ENCODE results near the gene CRTAC1.
A peak's percentile ranks its signal among the peaks of the same experiment; 100 is the strongest.

Gene CRTAC1, protein sequence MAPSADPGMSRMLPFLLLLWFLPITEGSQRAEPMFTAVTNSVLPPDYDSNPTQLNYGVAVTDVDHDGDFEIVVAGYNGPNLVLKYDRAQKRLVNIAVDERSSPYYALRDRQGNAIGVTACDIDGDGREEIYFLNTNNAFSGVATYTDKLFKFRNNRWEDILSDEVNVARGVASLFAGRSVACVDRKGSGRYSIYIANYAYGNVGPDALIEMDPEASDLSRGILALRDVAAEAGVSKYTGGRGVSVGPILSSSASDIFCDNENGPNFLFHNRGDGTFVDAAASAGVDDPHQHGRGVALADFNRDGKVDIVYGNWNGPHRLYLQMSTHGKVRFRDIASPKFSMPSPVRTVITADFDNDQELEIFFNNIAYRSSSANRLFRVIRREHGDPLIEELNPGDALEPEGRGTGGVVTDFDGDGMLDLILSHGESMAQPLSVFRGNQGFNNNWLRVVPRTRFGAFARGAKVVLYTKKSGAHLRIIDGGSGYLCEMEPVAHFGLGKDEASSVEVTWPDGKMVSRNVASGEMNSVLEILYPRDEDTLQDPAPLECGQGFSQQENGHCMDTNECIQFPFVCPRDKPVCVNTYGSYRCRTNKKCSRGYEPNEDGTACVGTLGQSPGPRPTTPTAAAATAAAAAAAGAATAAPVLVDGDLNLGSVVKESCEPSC

DNA sequence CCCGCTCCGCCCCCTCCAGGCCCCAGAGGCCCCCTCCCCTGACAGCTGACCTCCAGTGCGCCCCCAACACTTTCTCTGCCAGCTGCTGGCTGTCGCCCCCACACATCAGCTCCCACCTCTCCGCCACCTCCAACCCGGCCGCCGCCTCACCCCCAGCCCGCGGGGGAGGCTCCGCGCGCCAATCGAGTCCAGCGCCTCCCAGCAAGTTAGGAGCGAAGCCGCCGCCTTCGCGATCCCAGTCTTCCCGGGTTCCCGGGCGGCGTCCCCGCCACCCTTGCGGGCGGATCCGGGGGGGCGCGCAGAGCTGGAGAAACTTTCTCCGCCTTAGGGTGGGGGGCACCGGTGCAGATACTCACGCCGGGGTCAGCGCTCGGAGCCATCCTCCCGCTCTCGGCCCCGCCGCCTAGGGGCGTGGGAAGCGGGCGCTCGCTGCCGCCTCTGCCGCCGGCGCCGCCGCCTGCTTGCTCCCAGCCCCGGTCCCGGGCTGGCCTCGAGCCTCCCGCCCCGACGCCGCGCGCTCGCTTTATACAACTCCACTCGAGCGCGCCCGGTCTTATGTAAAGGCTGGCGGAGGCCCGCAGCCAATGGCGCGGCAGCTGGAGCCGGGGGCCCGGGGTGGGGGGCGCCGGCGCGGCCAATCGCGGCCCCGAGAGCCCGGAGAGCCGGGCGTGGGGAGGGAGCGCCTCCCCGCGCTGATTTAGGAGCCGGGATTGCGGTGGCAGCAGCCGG is at the start of gene CRTAC1:
CRTAC1 (minus strand) TSS at position 529 of the 729 bp plus-strand sequence; CDS start at position 380, 149 bp downstream.
- H3K9me3 ChIP-seq (ENCODE audit: control insufficient read depth, insufficient read depth, low read length), result no peaks in the 10 kb centered on the region
- H3K36me3 ChIP-seq (ENCODE audit: insufficient read depth, low read length), result no peaks in the 10 kb centered on the region
- no peaks in the 10 kb centered on the region for H3K4me1 ChIP-seq (ENCODE audit: insufficient read depth, low read length)
- peak within 1 kb of the TSS; percentile 63 for H3K9ac ChIP-seq (ENCODE audit: low read depth, low read length)

DNA sequence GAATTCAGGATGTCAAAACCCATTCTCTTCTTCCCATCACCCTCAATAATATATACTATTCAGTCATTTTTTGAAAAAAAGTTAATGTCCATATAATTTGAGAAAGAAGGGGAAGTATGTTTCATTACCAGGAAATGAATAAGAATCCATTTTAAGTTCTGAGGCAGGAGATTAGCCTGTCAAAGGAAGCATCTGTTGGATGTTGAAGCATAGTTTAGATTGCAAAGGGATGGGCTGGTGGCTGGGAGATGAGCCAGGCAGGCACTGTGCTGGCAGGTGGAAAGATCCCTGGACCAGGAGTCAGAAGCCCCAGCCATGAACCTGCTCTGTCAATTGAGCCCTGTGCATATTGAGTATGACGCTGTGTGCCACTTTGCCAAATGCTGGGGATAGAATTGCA is 48.4 kb upstream of the CRTAC1 start:
- no peaks in the 10 kb centered on the region for H3K9me3 ChIP-seq (ENCODE audit: control insufficient read depth, insufficient read depth, low read length)
- H3K36me3 ChIP-seq (ENCODE audit: insufficient read depth, low read length), result no peaks in the 10 kb centered on the region; the same call in 1 of the 2 replicates
- H3K9ac ChIP-seq (ENCODE audit: low read depth, low read length), result no peak overlapping the region
- H3K4me1 ChIP-seq (ENCODE audit: insufficient read depth, low read length), result no peaks in the 10 kb centered on the region

DNA sequence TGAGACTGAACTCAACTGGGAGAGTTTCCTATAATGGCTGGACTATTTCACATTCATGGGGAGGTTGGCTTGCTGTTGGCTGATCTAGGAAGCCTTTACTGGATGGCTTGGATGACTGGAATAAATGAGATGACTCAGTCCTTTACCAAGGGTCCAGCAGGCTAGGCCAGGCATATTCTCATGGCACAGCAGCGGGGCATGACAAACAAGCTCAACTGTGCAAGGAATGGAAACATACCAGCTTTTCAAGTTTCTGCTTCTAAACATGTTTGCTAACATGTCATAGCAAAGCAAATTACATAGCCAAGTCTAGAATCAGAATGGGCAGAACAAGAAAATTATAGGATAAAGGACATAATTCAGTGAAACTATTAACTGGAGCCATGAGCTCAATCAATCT is 46.8 kb upstream of the CRTAC1 start:
- no peaks in the 10 kb centered on the region for H3K9me3 ChIP-seq (ENCODE audit: control insufficient read depth, insufficient read depth, low read length)
- no peak overlapping the region for H3K9ac ChIP-seq (ENCODE audit: low read depth, low read length)
- H3K4me1 ChIP-seq (ENCODE audit: insufficient read depth, low read length), result no peaks in the 10 kb centered on the region
- no peaks in the 10 kb centered on the region; the same call in 1 of the 2 replicates for H3K36me3 ChIP-seq (ENCODE audit: insufficient read depth, low read length)

DNA sequence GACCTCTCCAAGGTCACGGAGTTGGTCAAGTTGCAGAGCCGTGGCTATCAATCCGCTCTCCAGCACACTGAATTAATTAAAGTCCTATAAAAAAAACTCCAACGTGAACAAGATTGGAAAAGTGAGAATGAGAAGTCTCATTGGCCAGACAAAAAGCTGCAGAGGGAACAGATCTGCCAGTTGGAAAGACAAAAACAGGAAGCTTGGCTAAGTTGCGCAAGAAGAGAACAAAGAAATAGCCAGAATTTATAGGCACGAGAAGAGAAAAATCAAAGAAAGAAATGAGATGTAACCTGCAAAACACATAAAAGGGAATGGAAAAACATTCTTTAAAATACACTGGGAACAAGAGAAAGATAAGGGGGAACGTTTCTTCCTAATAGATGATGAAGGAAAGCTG is 45.7 kb upstream of the CRTAC1 start:
- H3K4me1 ChIP-seq (ENCODE audit: insufficient read depth, low read length), result no peaks in the 10 kb centered on the region
- H3K9ac ChIP-seq (ENCODE audit: low read depth, low read length), result no peak overlapping the region
- H3K9me3 ChIP-seq (ENCODE audit: control insufficient read depth, insufficient read depth, low read length), result no peaks in the 10 kb centered on the region
- H3K36me3 ChIP-seq (ENCODE audit: insufficient read depth, low read length), result no peaks in the 10 kb centered on the region; the same call in 1 of the 2 replicates

DNA sequence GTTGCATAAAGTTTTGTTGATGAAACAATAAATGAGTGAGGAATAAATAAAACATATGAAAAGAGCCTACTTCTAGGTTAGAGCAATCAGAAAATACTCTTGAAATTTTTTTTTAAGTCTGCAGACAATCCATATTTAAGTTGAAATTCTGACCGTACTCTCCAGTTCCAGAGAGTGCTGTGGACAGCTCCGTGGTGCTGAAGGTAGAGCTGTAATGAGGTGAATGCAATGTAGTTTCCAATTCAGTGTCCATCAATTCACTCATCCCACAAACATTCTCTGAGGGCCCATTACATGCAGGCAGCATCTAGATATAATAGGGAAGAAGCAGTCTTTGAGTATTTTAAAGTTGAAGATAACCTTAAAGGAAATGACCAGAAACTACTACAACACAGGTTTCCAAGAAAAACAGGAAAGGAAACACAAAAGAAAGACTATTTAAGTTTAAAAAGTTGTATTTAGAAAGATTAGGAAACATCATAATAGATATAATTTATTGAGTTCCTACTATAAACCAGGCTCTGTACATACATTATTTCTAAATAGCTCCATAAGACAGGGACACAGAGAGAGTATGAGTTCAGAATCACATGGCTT is 44.0 kb upstream of the CRTAC1 start:
- no peak overlapping the region for H3K9ac ChIP-seq (ENCODE audit: low read depth, low read length)
- no peaks in the 10 kb centered on the region; the same call in 1 of the 2 replicates for H3K36me3 ChIP-seq (ENCODE audit: insufficient read depth, low read length)
- H3K4me1 ChIP-seq (ENCODE audit: insufficient read depth, low read length), result no peaks in the 10 kb centered on the region
- no peaks in the 10 kb centered on the region for H3K9me3 ChIP-seq (ENCODE audit: control insufficient read depth, insufficient read depth, low read length)

DNA sequence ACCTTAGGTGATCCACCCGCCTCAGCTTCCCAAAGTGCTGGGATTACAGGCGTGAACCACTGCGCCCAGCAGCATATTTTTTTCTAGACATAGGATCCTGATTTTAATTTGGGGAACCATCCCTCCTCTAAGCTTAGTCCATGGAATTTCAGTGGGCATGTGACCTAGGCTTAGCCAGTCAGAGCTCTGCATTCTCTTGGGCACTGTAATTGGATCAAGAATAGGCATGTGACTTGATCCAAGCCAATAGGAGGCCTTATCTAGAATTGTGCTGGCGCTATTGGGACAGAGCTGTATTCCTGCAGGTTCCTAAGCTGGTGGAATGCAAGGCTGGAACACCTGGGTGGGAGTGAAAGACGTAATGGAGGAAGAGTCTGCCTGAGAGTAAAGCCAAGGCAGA is 36.7 kb upstream of the CRTAC1 start:
- Histone ChIP-seq H3K9ac (ENCODE audit: low read depth, low read length) (no peak overlapping the region), H3K36me3 (ENCODE audit: insufficient read depth, low read length) (no peaks in the 10 kb centered on the region), H3K4me1 (ENCODE audit: insufficient read depth, low read length) (no peaks in the 10 kb centered on the region), H3K9me3 (ENCODE audit: control insufficient read depth, insufficient read depth, low read length) (no peaks in the 10 kb centered on the region)

DNA sequence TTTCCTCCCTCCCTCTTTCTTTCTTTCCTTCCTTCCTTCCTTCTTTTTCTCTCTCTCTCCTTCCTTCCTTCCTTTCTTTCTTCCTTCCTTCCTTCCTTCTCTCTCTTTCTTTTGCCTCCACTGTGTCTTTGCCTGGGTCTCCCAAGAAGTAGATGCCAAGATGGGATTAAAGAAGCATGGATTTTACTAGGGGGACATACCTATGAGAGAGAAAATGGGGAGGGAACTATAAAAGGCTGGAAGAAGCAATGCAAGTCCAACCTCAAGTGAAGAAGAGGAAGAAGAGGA is 33.3 kb upstream of the CRTAC1 start:
- Histone ChIP-seq H3K36me3 (ENCODE audit: insufficient read depth, low read length) (no peaks in the 10 kb centered on the region), H3K9me3 (ENCODE audit: control insufficient read depth, insufficient read depth, low read length) (no peaks in the 10 kb centered on the region), H3K4me1 (ENCODE audit: insufficient read depth, low read length) (no peaks in the 10 kb centered on the region), H3K9ac (ENCODE audit: low read depth, low read length) (no peak overlapping the region)

DNA sequence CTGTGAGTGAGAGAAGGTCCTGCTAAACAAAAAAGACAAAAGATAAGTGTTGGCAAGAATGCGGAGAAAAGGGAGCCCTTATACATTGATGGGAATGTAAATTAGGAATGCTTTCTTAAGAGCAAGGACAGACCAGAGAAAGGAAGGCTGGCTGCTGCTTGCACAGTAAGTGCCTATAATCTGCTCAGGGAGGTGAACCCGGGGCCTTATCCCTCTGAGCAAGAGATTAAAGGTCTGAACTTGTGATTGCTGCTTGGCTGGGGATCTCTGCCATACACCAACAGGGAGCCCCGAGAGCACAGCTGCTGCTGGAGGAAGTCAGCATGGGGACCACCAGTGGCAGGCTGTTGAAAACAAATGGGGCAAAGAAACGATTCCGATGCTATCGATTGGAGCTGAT is 32.0 kb upstream of the CRTAC1 start:
- no peaks in the 10 kb centered on the region for H3K4me1 ChIP-seq (ENCODE audit: insufficient read depth, low read length)
- H3K9me3 ChIP-seq (ENCODE audit: control insufficient read depth, insufficient read depth, low read length), result no peaks in the 10 kb centered on the region
- no peaks in the 10 kb centered on the region for H3K36me3 ChIP-seq (ENCODE audit: insufficient read depth, low read length)
- no peak overlapping the region for H3K9ac ChIP-seq (ENCODE audit: low read depth, low read length)

DNA sequence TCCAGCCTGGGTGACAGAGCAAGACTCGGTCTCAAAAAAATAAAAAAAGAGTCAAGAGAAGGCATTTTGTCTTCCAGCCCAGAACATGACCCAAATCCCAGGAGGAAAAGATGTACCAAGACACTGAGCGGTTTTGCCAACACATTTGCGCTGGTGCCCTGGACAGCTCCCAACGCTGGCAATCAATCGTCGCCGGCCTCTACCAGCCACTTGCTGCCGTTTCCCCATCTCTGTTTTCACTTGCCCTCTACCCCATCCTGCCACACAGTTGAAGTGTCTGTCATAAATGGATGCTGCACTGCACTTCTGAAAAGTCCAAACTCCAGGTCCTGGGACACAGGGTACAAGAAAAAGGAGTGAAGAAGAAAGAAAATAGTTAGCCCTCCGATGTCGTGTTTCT is 29.7 kb upstream of the CRTAC1 start:
- H3K4me1 ChIP-seq (ENCODE audit: insufficient read depth, low read length), result no peaks in the 10 kb centered on the region
- no peaks in the 10 kb centered on the region for H3K9me3 ChIP-seq (ENCODE audit: control insufficient read depth, insufficient read depth, low read length)
- no peaks in the 10 kb centered on the region for H3K36me3 ChIP-seq (ENCODE audit: insufficient read depth, low read length)
- H3K9ac ChIP-seq (ENCODE audit: low read depth, low read length), result no peak overlapping the region

DNA sequence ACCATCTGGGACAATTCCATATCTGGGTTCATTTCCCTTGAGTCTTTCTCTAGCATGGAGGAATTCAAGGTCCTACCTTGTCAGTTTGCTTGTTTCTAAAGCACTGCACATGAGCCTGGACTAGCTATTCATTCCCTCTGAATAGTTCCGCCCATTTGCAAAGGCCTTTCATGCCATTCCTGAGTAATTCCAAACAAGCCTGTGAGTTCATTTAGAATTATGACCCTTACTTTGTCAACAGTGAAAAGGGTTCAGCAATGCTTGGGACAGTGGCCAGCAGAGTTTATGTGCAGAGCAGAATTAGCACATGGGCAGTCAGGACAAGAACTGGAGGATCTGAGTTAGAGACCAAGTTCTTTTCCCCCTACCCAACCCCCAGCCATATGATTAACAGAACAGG is 27.9 kb upstream of the CRTAC1 start:
- H3K9me3 ChIP-seq (ENCODE audit: control insufficient read depth, insufficient read depth, low read length), result no peaks in the 10 kb centered on the region
- H3K4me1 ChIP-seq (ENCODE audit: insufficient read depth, low read length), result no peaks in the 10 kb centered on the region
- H3K36me3 ChIP-seq (ENCODE audit: insufficient read depth, low read length), result no peaks in the 10 kb centered on the region
- H3K9ac ChIP-seq (ENCODE audit: low read depth, low read length), result no peak overlapping the region

DNA sequence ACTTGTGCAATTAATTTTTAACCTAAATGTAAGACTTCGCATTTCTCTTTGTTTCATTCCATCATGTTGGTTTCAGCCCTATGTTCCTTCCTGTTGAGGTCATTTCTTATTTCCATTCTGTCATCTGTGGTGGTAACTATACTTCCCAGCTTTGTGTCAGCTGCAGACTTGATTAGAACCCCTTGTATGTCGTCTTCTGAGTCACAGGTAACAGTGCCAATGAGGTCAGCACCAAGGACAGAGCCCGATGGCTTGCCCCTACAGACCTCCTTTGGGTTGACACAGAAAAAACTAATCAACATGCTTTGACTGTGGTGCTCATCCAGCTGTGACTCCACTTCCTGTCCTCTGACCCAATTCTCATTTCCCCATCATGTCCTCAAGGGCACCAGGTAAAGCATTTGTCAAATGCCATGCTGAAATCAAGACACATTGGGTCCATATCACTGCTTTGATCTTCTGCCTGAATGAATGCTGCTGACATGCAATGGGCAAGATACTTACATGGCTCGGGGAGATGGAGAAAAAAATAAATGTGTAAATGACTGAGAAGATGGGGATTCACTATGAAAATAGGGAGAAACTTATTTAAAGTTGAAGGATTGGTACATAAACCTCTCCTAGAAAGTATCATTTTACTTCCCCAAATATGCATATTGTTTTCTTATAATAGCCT is 25.6 kb upstream of the CRTAC1 start:
- Histone ChIP-seq H3K36me3 (ENCODE audit: insufficient read depth, low read length) (no peaks in the 10 kb centered on the region), H3K9me3 (ENCODE audit: control insufficient read depth, insufficient read depth, low read length) (no peaks in the 10 kb centered on the region), H3K9ac (ENCODE audit: low read depth, low read length) (no peak overlapping the region), H3K4me1 (ENCODE audit: insufficient read depth, low read length) (no peaks in the 10 kb centered on the region)

DNA sequence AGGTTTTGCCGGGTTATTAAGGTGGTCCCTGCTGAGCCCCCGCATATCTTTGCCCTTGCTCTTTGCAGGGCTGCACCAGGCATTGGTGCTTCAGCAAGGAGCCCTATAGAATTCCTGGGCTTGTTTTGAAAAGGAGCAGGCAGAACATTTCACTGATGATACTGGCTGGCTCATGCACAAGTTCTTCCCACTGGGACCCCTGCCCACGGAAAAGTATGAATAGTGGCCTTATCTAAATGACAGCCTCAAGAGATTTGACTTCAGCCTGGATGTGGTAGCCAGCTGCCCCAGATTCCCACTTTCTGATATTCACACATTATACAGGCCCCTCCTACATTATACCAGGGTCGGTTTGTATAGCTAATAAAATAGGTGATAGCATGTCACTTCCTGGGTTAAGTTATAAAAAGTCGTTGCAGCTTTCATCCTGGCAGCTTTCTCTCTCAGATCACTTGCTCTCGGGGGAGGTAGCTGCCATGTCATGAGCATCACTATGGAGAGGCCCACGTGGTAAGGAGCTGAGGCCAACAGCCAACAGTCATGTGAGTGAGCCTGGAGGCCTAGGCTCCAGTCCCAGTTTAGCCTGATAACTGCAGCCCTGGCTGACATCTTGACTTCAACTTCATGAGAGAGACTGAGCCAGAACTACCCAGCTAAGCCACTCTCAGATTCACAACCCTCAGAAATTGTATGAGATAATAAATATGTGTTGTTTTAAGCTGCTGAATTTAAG is 16.8 kb upstream of the CRTAC1 start:
- H3K9ac ChIP-seq (ENCODE audit: low read depth, low read length), result no peak overlapping the region
- no peaks in the 10 kb centered on the region for H3K36me3 ChIP-seq (ENCODE audit: insufficient read depth, low read length)
- no peaks in the 10 kb centered on the region for H3K9me3 ChIP-seq (ENCODE audit: control insufficient read depth, insufficient read depth, low read length)
- no peaks in the 10 kb centered on the region for H3K4me1 ChIP-seq (ENCODE audit: insufficient read depth, low read length)

DNA sequence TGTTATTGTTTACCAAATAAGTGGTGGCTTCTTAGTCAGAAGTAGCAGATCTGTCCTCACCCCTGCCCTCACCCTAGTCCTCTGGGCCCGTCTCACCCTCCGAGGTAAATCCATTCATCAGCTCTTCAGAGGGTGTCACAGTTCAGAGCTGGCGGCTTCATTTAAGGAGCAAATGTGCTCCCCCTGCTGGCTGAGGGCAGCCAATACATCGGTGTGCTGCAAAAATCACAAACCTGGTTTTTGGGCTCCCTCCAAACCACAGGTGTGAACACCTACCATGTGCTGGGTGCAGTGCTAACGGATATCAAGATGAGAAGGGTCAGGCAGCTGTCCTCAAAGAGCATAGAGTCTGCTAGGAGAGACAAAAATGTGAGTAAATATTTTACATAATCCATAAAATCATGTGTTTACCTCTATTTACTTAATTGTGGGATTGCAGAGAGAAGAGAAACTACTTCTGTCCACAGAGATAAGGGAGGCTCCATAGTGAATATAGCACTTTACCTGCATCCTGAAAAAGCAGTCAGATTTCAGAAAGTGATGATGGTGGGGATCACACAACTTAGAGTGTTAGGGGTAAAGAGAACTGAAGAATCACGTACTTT is 15.5 kb upstream of the CRTAC1 start:
- H3K36me3 ChIP-seq (ENCODE audit: insufficient read depth, low read length), result no peaks in the 10 kb centered on the region
- no peak overlapping the region for H3K9ac ChIP-seq (ENCODE audit: low read depth, low read length)
- no peaks in the 10 kb centered on the region for H3K9me3 ChIP-seq (ENCODE audit: control insufficient read depth, insufficient read depth, low read length)
- H3K4me1 ChIP-seq (ENCODE audit: insufficient read depth, low read length), result no peaks in the 10 kb centered on the region
